K562 (cell line): ENCODE results near the gene CLP1. TPM values are rescaled to one million over a fixed set of nuclear protein-coding genes. Genes with fewer than 3 reads are reported as not detected.

Experiments
- ATF4 ChIP-seq: fragments of 450-650 bp; formaldehyde crosslinking; IDR thresholded peaks from 2 replicates; pipeline ENCODE4 v1.4.0; 2022; ENCODE audit warnings: mild to moderate bottlenecking, moderate library complexity
- CAMTA2 ChIP-seq: fragments of 250-450 bp; sonication (Bioruptor Pico); conservative IDR thresholded peaks from 2 replicates; pipeline ENCODE4 v1.5.1; 2022
- CBX1 ChIP-seq: sonication (generic); IDR thresholded peaks from 2 replicates; pipeline ENCODE4 v1.6.1; 2016; ENCODE audit warnings: antibody characterized with exemption, low read depth, mild to moderate bottlenecking
- E4F1 ChIP-seq: fragments of 250-450 bp; sonication (Bioruptor Pico); IDR thresholded peaks from 2 replicates; pipeline ENCODE4 v1.5.0; 2021; ENCODE audit warnings: mild to moderate bottlenecking, borderline replicate concordance
- JUNB ChIP-seq: fragments of 450-650 bp; formaldehyde crosslinking; conservative IDR thresholded peaks from 2 replicates; pipeline ENCODE4 v1.4.0; 2020; ENCODE audit warnings: mild to moderate bottlenecking
- MEF2A ChIP-seq: IDR thresholded peaks from 2 replicates; pipeline ENCODE4 v1.6.1; 2011; ENCODE audit warnings: low read depth, mild to moderate bottlenecking, low read length, moderate library complexity; ENCODE audit not compliant: control insufficient read depth
- NR2C1 ChIP-seq, 2 experiments: fragments of 450-650 bp; IDR thresholded peaks; 2 replicates each; pipeline ENCODE4 v1.6.1; 2017; ENCODE audit warnings: mild to moderate bottlenecking in 2 of 2, antibody characterized with exemption in 1 of 2, inconsistent platforms in 1 of 2, missing compliant biosample characterization in 1 of 2, missing genetic modification characterization in 1 of 2
- PATZ1 ChIP-seq: fragments of 250-450 bp; sonication (Bioruptor Pico); IDR thresholded peaks from 2 replicates; pipeline ENCODE4 v1.5.0; 2020; ENCODE audit warnings: mild to moderate bottlenecking, borderline replicate concordance
- PPARD ChIP-seq: fragments of 250-450 bp; sonication (Bioruptor Pico); IDR thresholded peaks from 2 replicates; pipeline ENCODE4 v1.8.0; 2022; ENCODE audit warnings: inconsistent platforms, mild to moderate bottlenecking, moderate library complexity
- RBM22 ChIP-seq: fragments of 200-400 bp; formaldehyde crosslinking; IDR thresholded peaks from 2 replicates; pipeline ENCODE4 v1.6.1; 2018; ENCODE audit warnings: low read length, low read depth; ENCODE audit not compliant: poor library complexity, severe bottlenecking
- SIN3A ChIP-seq, 2 experiments: fragments of 150-350 bp in 1 of 2; IDR thresholded peaks; 2 replicates each; pipeline ENCODE4 v1.6.1; 2011 to 2016; ENCODE audit warnings: borderline replicate concordance in 2 of 2, low read depth in 2 of 2, low read length in 2 of 2, mild to moderate bottlenecking in 2 of 2, moderate library complexity in 2 of 2; ENCODE audit not compliant: control insufficient read depth in 1 of 2
- TARDBP ChIP-seq: fragments of 450-650 bp; IDR thresholded peaks from 2 replicates; pipeline ENCODE4 v1.6.1; 2016
- U2AF1 ChIP-seq: fragments of 200-400 bp; formaldehyde crosslinking; optimal IDR thresholded peaks from 2 replicates; pipeline ENCODE3; 2017; ENCODE audit warnings: mild to moderate bottlenecking, low read depth, low read length, moderate library complexity
- USF1 ChIP-seq: sonication (generic); formaldehyde crosslinking; IDR thresholded peaks from 2 replicates; pipeline ENCODE4 v1.9.0; 2022; ENCODE audit warnings: mild to moderate bottlenecking, missing genetic modification reagents
- ZNF395 ChIP-seq: fragments of 200-800 bp; sonication (Bioruptor generic); IDR thresholded peaks from 2 replicates; pipeline ENCODE4 v1.6.1; 2017; ENCODE audit warnings: missing genetic modification characterization, missing compliant biosample characterization
- polyA plus RNA-seq, 8 experiments: library from polyadenylated mRNA; depleted of rRNA in 4 of 8; stranded (reverse) in 5 of 8; unstranded in 3 of 8; fragments of >200 nt; fragmentation: Nextera tagmentation in 2 of 8; fragmentation: Illumina TruSeq in 1 of 8; extraction: Ambion mirVana in 2 of 8; extraction: Trizol in 1 of 8; gene quantifications; 2 replicates each; pipeline versions ENCODE4 v1.2.1 to v1.2.3, GENCODE V29; 2011 to 2014; ENCODE audit warnings: inconsistent platforms in 1 of 8, missing spikeins in 1 of 8
- total RNA-seq, 7 experiments: library from RNA; depleted of rRNA in 6 of 7; stranded (reverse); fragments of >200 nt in 6 of 7; fragmentation: Illumina TruSeq in 2 of 7; extraction: Trizol in 2 of 7; gene quantifications; 2 replicates each; pipeline versions ENCODE4 v1.2.1 to v1.2.3, GENCODE V29; 2011 to 2021; ENCODE audit warnings: low replicate concordance in 1 of 7
- TF ChIP-seq, protein P1 (sequence below): fragments of 200-800 bp; sonication (Bioruptor generic); IDR thresholded peaks from 2 replicates; pipeline ENCODE4 v1.6.1; 2017; ENCODE audit warnings: missing genetic modification characterization, missing compliant biosample characterization

The CLP1 gene
- total and polyA plus RNA-seq, 9 of the 15 experiments (the other 6 are each of a cell fraction or from before 2014, with no cell fraction given) = 19.1 to 46.2 (median 27.8) TPM

DNA sequence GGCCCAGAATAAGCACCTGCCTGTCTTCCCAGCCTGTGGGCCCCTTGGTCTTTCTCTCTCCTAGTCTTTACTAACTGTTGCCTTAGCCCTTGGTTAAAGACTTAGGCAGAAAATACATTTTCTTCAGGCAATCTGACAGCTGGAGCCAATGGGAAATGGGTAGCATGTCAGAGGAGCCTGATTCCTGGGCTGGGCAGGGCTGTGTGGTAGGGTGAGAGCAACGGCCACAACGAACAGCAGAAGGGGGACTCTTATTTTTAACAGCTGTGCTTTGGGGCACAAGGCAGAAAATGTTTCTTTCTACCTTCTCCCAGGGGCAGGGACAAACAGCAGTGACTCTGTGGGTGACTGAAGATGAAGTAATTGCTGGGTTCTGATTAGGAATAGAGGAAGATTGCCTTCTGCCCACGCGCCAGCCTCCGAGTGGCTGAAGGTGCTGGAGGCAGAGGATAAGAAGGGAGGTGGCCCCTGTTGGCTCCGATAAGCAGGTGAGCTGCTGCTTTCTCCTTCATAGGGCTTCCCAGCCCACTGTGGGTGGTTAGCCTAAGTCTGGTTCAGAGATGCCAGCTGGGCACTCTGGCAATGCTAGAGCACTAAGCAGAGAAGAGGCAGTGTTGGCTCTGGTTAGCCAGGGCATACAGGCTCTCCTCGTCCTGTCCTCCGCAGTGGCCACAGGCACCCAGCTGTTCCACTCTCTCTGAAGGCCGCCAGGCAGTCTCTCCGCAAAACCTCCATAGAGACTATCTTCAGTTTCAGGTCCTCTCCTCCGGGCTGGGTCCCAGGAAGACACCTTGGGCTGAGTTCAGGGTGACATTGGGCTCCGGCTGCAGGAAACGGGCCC, 9.4 kb upstream of the CLP1 start (continued):
- no peak for TF ChIP-seq PATZ1
- TF ChIP-seq USF1 (CRISPR knock-in tag) = no peak
- no peak for TF ChIP-seq PPARD
- TF ChIP-seq E4F1 (CRISPR knock-in tag) = no peak
- peak; percentile 95 for TF ChIP-seq ZNF395 (CRISPR knock-in tag)
- no peak for TF ChIP-seq RBM22
- no peak for TF ChIP-seq CAMTA2 (CRISPR knock-in tag)
- TF ChIP-seq SIN3A (IDR thresholded peaks at IDR 0.05; ENCODE audit: borderline replicate concordance in 2 of 2, control insufficient read depth in 1 of 2, low read depth in 2 of 2, low read length in 2 of 2) = no peak
- TF ChIP-seq TARDBP = peak; percentile 32; the same call in 1 of the 2 replicates
- TF ChIP-seq CBX1 = no peak
- TF ChIP-seq JUNB (CRISPR knock-in tag) = no peak
- TF ChIP-seq, protein P1, sequence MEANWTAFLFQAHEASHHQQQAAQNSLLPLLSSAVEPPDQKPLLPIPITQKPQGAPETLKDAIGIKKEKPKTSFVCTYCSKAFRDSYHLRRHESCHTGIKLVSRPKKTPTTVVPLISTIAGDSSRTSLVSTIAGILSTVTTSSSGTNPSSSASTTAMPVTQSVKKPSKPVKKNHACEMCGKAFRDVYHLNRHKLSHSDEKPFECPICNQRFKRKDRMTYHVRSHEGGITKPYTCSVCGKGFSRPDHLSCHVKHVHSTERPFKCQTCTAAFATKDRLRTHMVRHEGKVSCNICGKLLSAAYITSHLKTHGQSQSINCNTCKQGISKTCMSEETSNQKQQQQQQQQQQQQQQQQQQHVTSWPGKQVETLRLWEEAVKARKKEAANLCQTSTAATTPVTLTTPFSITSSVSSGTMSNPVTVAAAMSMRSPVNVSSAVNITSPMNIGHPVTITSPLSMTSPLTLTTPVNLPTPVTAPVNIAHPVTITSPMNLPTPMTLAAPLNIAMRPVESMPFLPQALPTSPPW = peak; percentile 52; the same call in 1 of the 2 replicates
- no peak for TF ChIP-seq NR2C1 (IDR thresholded peaks at IDR 0.05)
- TF ChIP-seq NR2C1 (tag; IDR thresholded peaks at IDR 0.05) = no peak
- no peak for TF ChIP-seq U2AF1
- TF ChIP-seq MEF2A = peak; percentile 5; the same call in 1 of the 2 replicates
- no peak for TF ChIP-seq ATF4 (CRISPR knock-in tag)
